SH-SY5Y (cell line): ENCODE measurements around the gene PREX1.

Experiments used
- GATA2 ChIP-seq: IDR thresholded peaks from 2 replicates; pipeline ENCODE4 v1.6.1; 2011; ENCODE audit warnings: mild to moderate bottlenecking, low read depth, low read length
- GATA3 ChIP-seq: IDR thresholded peaks from 2 replicates; pipeline ENCODE4 v1.6.1; 2011; ENCODE audit warnings: low read depth, mild to moderate bottlenecking, low read length, moderate library complexity

- no peak for TF ChIP-seq GATA2
- TF ChIP-seq GATA3 = no peak
Measured at GRCh38 chr20:48578397-48579098, 249.3 kb downstream of the PREX1 start.
